Loucy (cell line): ENCODE data around the gene CRAT.

ENCODE experiments used
- EZH2phosphoT487 ChIP-seq: fragments of 200-600 bp; IDR thresholded peaks from 2 replicates; pipeline ENCODE4 v1.6.1; 2018; ENCODE audit warnings: antibody characterized with exemption, mild to moderate bottlenecking, moderate library complexity, borderline replicate concordance
- TF ChIP-seq, protein P1 (sequence below): fragments of 200-600 bp; sonication (generic); conservative IDR thresholded peaks from 2 replicates; pipeline ENCODE4 v1.5.1; 2014; ENCODE audit warnings: mild to moderate bottlenecking, antibody characterized with exemption, low read length

DNA sequence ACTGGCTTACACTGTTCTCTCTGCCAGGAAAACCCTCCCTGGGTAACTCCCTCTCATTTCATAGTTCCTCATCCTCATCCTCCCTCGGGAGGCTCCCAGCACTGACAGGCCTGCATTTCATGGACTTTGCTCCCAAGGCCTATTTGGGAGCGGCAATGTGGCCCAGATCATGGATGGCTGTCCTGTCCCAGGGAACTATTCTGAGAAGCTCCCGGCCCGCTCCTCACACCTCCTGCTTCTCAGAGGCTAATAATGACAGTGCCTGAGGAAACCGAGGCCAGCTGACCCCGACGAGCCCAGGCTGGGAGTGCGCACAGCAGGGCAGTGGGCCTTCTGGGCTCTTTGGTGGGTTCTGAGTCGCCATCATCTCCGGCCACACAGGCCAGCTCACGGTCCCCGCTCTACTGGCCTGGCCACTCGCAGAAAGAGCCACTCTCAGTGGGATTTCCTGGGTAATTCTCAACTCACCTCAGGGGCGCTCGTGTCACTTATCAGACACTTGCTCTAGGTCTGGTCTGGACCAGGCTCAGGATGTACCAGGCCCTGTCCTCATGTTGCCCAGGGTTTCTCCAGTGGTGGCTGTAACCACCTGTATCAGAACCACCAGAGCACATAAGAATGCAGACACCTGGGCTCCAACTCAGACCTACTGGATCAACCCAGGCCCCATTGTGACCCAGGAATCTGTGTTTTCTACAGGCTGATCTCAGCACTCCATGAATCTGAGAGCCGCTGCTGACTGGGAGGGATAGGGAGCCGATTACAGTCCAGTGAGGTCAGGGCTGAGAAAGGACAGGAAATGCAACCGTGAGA, 31.7 kb downstream of the CRAT start:
- TF ChIP-seq, protein P1, sequence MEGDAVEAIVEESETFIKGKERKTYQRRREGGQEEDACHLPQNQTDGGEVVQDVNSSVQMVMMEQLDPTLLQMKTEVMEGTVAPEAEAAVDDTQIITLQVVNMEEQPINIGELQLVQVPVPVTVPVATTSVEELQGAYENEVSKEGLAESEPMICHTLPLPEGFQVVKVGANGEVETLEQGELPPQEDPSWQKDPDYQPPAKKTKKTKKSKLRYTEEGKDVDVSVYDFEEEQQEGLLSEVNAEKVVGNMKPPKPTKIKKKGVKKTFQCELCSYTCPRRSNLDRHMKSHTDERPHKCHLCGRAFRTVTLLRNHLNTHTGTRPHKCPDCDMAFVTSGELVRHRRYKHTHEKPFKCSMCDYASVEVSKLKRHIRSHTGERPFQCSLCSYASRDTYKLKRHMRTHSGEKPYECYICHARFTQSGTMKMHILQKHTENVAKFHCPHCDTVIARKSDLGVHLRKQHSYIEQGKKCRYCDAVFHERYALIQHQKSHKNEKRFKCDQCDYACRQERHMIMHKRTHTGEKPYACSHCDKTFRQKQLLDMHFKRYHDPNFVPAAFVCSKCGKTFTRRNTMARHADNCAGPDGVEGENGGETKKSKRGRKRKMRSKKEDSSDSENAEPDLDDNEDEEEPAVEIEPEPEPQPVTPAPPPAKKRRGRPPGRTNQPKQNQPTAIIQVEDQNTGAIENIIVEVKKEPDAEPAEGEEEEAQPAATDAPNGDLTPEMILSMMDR, result no peak
- no peak for TF ChIP-seq EZH2phosphoT487
